Measurements from ENCODE around the gene PPP1R27.

The PPP1R27 gene

GRCh38 chr17:81806461-81807209 is 28.2 kb downstream of the PPP1R27 start:
- no peak for DNase-seq (ENCODE audit: low read depth)
- no peak for TF ChIP-seq CTCF (conservative IDR thresholded peaks at IDR 0.05; ENCODE audit: low read length)
- H3K4me3 ChIP-seq (ENCODE audit: low read length): no peak overlapping the region

- TF ChIP-seq CTCF (conservative IDR thresholded peaks at IDR 0.05; ENCODE audit: low read length): no peak
- DNase-seq (ENCODE audit: low read depth): no peak
- H3K4me3 ChIP-seq (ENCODE audit: low read length): no peak overlapping the region
Measured at GRCh38 chr17:81805707-81806460, 29.0 kb downstream of the PPP1R27 start.

GRCh38 chr17:81804559-81805399 is 30.1 kb downstream of the PPP1R27 start:
- no peak for TF ChIP-seq CTCF (conservative IDR thresholded peaks at IDR 0.05; ENCODE audit: low read length)
- H3K4me3 ChIP-seq (ENCODE audit: low read length): no peak overlapping the region
- no peak for DNase-seq (ENCODE audit: low read depth)

DNA sequence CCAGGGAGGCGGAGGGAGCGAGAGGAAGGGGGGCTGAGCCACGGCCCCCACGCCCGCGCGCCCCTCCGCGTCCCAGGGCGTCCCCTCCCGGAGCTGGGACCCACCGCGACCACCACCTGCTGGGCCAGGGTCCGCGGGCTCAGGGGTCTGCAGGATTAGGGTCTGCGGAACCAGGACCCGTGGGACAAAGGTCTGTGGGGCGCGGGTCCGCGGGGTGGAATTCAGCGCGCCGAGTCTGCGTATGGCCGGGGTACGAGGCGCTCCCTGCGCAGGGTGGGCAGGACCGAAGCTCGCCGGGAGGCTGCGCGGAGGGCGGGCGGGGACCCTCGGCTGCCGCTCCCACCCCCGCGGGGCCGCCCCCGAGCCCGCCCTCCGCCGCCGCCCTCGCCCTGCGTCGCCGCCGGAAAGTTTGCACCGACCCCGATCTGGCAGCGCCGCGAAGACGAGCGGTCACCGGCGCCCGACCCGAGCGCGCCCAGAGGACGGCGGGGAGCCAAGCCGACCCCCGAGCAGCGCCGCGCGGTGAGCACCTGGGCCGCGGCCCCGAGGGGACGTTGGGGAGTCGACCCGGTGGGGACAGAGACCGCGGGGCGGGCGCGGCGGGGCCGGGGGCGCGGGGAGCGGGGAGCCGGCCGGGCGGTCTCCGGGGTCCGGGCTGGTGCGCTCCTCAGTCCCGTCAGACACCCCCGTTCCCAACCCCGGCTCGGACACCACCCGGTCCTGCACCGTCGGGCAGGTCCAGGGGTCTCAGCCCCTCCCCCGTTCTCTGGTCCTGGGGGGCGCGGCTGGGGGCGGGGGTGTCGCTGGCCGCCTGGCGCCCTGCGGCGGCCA is 30.9 kb downstream of the PPP1R27 start, which contains the start of gene GCGR:
Gene GCGR (plus strand): TSS at position 423 of the 831 bp plus-strand sequence. CDS start 4,869 bp downstream, outside the sequence.
- no peak for DNase-seq (ENCODE audit: low read depth)
- no peak for TF ChIP-seq CTCF (conservative IDR thresholded peaks at IDR 0.05; ENCODE audit: low read length)
- H3K4me3 ChIP-seq (ENCODE audit: low read length): no peak within 1 kb of the TSS

DNA sequence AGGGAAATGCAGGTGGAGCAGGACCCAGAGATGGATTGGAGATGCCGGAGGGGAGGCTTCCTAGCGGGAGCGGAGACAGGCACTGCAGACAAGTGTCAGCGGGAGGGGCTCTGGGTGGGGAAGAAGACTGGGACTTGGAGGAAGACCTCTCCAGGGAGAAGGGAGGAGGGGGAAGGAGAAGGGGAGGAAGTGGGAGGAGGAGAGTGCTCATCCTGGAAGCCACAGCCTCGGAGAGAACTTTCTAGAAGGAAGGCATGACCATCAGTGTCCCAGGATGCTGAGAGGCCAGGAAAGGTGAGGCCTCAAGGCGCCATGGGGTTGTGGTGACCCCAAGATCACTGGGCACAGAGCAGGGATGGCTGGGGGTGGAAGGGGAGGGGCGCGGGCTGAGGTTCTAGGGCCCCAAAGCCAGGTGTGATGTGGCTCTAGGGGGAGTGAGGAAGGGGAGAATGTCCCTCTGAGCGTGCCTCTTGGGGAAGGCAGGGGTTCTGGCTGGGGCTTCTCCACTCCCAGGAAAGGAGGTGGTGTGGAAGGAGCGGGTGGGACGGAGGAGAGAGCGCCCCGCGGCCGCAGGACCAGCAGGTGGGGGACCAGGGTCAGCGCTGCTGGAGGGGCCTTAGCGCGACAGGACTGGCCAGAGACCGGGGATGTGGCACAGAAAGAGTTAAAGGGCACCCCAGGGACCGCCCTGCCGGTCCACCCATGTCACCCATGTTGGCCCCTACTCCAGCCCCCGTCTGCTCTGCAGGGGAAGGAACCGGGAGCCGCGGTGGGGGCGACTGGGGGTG is 31.8 kb downstream of the PPP1R27 start:
- no peak for TF ChIP-seq CTCF (conservative IDR thresholded peaks at IDR 0.05; ENCODE audit: low read length)
- H3K4me3 ChIP-seq (ENCODE audit: low read length): no peak overlapping the region

More for the DNA sequence above, 31.8 kb downstream of the PPP1R27 start:
- no peak for DNase-seq (ENCODE audit: low read depth)

Data from AG10803 (cell line).